ENCODE results near the gene TXK. TPM values are rescaled to one million over a fixed set of nuclear protein-coding genes. Genes with fewer than 3 reads are reported as not detected.

The TXK gene
- total RNA-seq, 2 experiments from 2014 or later: 6.4 to 7.3 TPM

DNA sequence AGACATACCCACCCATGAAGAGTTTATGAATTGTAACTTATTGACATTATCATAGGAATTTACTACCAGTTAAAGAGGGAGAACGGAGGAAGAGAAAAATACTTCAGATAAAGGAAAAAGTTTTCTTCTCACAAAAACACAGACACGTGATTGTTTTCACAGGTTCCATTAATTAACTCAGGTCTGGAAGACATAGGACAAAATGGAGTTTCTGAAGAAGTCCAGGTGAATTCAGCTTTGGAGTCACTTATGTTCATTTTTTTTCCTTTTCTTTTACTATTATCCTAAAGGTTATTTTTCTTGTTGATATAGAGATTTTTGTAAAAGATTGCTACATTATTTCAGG is 97.0 kb downstream of the TXK start:
- CTCF ChIA-PET: interaction anchor here (1.8 kb wide), 1 partner anchor 19 kb away, joined by 5 read pairs; no protein-coding TSS in a partner anchor
- POLR2A ChIA-PET: interaction anchor here (2.5 kb wide), 1 partner anchor 10 kb away, joined by 14 read pairs; no protein-coding TSS in a partner anchor

DNA sequence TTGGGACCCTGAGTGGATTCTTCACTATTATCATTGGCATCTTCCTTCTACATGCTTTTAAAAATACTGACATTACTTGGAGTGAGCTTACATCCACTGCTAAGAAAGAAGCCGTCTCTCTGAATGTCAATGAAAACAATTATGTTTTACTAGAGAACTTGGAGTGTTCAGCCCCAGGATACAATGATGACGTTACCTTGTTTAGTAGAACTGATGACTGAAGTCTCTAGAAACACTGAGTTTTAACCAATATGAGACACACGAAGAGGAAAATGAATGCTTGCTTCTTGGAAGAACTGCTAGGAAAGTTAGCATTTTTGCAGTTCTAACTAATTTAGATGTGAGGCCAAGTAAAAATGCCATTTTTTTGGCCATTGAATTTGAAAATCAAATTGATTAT is 98.1 kb downstream of the TXK start:
- POLR2A ChIA-PET: interaction anchor here (0.9 to 2.5 kb wide), 3 partner anchors 11 to 96 kb away, joined by 3 to 14 read pairs (median 3); no protein-coding TSS in a partner anchor
- CTCF ChIA-PET: interaction anchor here (1.0 to 2.1 kb wide), 4 partner anchors 11 to 94 kb away, joined by 3 to 8 read pairs (median 6); no protein-coding TSS in a partner anchor

DNA sequence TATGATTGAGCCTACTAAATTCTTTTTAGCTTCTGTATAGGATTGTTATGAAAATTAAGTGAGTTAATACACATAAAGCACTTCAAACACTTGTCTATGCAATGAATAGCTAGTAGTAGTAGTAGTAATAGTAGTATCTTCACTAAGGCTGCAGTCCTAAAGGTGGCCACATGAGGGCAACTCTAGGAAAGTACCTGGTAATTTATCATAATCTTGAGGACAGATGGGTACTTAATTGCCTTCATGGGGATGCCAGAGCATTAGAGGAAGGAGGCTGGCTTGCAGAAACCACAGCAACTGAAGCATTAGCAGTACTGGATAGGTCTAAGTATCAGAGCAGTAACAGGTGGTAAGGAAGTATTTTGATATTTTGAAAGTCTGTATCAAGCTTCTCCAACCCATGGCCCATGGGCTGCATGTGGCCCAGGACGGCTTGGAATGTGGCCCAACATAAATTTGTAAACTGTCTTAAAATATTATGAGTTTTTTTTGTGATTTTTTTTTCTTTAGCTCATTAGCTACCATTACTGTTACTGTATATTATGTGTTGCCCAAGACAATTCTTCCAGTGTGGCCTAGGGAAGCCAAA is 100.1 kb downstream of the TXK start:
- ChIA-PET CTCF (interaction anchor here (1.1 to 2.1 kb wide), 5 partner anchors 11 to 62 kb away, joined by 3 to 13 read pairs (median 5); no protein-coding TSS in a partner anchor), POLR2A (interaction anchor here (1.2 kb wide), 1 partner anchor 15 kb away, joined by 3 read pairs; no protein-coding TSS in a partner anchor)

DNA sequence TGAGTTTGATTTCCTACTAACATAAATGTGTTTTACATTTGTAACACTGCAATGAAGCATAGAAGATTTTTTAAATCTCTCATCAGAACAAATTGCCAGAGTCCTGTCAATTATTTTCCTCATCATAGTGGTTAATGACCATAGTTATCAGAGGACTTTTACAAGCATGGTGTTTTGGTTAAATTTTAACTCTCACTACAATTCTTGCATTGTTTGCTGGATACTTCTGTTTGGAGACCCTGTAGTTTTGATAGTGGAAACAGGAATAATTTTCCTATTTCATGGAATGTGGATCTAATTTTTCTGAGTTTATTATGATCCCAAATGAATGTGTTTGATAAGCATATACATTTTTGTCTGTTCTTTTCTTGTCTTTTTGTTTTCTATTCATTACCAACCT is 100.6 kb downstream of the TXK start:
- POLR2A ChIA-PET: interaction anchor here (1.2 kb wide), 1 partner anchor 14 kb away, joined by 3 read pairs; no protein-coding TSS in a partner anchor
- CTCF ChIA-PET: interaction anchor here (1.9 to 2.1 kb wide), 2 partner anchors 11 to 14 kb away, joined by 6 to 13 read pairs; no protein-coding TSS in a partner anchor

DNA sequence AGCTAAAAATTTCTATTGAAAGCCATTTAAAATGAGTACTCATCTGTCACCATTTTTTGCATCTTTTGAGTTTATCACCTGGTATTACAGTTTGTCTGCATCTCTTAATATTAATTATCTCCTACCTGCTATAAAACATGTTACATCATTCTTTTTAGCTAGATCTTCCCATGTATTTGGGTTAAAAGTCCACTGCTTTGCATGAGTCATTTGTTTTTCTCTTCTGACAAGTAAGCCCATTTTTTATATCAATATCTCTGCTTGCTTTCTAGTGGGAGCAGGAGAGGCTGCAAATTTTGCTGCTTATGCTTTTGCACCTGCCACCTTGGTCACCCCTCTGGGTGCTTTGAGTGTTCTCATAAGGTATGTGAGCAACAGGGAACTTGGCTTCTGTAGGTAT is 101.3 kb downstream of the TXK start:
- ChIA-PET POLR2A (no interaction called here), CTCF (no interaction called here)

DNA sequence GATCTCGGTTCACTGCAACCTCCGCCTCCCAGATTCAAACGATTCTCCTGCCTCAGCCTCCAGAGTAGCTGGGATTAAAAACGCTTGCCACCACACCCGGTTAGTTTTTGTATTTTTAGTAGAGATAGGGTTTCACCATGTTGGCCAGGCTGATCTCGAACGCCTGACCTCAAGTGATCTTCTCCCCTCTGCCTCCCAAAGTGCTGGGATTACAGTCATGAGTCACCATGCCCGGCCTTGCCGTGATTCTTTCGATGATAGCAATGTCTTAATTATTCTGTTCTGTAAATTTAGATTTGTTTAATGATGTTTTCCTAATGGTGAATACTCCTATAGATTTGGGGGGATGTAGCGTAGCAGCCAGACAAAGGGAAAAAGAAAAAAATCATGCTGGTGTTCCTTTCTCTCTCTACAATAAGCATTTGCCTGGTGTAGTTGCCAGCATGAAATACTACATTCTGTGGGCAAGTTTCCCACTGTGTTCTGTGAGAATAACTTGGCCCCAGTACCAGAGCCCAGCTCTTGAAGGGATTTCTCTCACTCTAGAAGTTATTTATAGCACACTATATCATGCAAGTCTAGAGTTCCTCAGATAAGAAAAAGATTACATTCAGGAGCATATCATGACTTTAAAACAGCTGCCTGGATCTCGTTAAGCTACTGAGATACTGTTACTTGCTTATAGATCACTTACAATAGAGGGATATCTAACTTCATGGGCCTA is 102.1 kb downstream of the TXK start:
- ChIA-PET POLR2A (no interaction called here), CTCF (no interaction called here)

DNA sequence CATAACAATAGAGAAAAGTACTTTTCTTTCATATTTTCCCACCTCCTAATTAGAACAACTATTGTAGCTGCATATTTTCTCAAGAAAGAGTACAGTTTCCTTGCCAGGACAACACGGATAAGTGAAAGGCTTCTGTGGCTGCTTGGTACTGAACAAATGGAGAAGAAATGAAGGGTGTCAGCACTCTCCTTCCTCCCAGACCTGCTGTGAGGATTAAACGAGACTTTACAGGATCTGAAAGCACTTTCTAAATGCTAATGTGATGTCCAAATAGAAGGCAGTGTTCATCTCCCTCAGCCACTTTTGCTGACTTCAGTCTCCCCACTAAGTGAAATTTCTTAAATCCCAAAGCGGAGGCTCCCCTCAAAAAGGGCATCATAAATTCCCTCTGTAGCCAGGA is 103.6 kb downstream of the TXK start:
- ChIA-PET POLR2A (no interaction called here), CTCF (no interaction called here)

DNA sequence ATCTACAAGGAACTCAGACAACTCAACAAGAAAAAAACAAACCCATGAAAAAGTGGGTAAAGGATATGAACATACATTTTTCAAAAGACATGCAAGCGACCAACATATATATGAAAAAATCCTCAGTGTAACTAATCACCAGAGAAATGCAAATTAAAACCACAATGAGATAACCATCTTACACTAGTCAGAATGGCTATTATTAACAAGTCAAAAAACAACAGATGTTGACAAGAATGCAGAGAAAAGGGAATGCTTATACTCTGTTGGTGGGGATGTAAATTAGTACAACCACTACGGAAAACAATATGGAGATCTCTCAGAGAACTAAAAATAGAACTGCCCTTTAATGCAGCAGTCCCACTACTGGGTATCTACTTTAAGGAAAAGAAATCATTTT is 105.4 kb downstream of the TXK start:
- CTCF ChIA-PET: no interaction called here
- POLR2A ChIA-PET: no interaction called here

DNA sequence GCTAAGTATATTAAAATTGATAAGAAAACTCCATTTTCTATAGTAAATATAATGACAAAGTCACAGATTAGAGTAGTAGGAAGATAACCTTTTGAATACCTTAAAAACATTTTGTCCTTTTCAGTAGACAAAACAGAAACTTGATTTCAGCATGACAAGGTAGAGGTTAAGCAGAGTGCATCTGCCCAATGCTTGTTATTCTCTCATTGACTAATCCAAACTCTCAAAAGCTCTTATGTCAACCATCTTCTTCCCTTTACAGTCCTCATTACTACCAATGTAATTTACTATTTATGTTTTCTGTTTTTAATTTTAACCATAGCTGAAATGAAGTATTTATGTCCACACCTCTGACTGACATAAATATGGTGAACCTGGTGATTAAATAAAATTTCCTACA is 106.4 kb downstream of the TXK start:
- CTCF ChIA-PET: no interaction called here
- POLR2A ChIA-PET: interaction anchor here (0.5 kb wide), 1 partner anchor 275 kb away, joined by 6 read pairs; no protein-coding TSS in a partner anchor

DNA sequence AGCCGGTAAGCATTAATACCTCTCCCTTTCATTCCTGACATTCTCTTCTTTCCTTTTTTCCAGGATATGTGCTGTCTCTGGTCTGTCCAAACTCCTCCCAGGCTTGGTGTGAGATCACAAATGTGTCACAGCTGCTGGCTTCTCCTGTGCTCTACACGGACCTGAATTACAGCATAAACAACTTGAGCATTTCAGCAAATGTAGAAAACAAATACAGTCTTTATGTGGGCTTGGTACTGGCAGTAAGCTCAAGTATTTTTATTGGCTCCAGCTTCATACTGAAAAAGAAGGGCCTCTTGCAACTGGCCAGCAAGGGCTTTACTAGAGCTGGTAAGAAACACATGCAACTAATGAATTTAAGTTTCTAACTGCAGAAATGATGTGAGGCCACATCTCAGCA is 109.0 kb downstream of the TXK start:
- POLR2A ChIA-PET: no interaction called here

DNA sequence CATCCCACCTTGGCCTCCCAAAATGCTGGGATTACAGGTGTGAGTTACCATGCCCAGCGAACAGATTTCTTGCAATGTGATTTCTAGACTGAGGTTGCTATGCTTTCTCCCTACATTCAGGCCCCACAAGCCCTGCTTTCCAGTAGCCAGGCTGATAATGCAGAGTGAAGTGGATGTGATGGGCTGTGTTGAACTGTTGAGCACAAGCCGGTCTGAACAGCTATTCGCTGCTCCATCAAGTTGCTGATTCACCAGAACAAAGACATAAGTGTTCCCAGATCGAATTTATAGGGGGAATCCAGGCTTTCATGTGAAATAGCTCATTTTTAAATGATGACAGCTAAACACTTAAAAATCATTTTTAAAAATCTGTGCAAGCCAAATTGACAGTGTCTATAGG is 109.5 kb downstream of the TXK start:
- POLR2A ChIA-PET: no interaction called here
- CTCF ChIA-PET: no interaction called here

More for the DNA sequence above, 109.0 kb downstream of the TXK start:
- CTCF ChIA-PET: no interaction called here

DNA sequence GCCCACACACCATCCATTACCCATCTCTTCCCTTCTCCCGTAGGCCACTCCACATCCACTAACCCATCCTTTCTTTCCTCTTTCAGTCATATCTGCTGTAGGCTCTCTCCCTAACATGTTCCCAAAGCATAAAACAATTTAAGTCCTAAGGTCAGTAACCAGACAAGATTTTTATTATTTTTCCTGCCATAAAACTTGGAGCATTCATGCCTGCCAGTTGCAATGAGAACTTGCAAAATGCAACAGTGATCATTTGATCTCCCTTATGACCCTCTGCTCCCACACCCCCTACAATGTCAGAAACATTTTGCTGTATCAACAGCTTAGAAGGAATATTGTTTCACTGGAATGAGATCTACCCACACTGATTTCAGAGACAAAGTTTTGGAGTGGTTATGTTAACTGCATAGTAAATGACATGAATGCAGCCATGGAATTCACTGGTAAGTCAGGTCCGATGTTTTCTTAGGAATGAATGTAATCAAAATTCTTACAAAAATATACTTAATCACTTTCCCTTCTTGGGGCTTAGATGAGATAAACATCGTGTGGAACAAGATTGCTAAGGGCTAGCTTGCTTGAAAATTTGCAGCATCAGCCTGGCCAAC is 111.8 kb downstream of the TXK start:
- ChIA-PET POLR2A (no interaction called here), CTCF (no interaction called here)

DNA sequence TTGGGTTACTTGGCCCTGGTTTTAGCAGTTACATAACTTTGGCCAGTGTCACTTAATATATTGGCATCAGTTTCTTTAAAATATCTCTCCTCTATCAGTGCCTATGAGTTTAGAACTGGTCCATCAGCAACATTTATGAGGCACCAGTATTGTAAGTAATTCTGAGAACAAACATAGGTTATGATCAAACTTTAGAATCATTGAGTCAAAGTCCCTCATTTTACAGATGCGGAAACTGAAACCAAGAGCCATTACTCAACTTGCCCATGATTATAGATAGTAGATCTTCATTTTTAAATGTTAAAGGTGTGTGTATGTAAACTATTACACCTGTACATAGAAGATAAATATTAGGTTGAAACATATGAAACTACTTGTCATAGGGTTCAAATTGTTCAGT is 113.0 kb downstream of the TXK start:
- POLR2A ChIA-PET: no interaction called here
- CTCF ChIA-PET: no interaction called here

DNA sequence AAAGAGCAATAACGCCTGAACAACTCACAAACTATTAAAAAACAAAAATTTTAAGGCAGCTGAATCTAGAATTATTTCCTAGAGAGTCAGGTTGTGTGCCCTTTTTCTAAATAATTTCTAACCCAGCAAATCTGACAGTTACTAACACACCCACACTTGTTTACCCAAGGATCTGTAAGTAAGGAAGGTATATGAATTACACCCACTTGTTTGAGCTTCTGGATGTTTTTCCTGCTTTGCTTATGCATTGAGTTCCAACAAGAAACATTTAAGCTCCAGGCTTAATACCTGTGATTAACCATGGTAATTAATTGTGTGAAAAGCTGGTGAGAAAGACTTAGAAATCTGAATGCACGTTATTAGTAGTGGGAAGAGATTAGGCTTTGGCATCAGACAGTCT is 115.9 kb downstream of the TXK start:
- ChIA-PET CTCF (interaction anchor here (1.0 to 2.8 kb wide), 4 partner anchors 16 to 47 kb away, joined by 3 to 13 read pairs (median 4); no protein-coding TSS in a partner anchor), POLR2A (no interaction called here)

DNA sequence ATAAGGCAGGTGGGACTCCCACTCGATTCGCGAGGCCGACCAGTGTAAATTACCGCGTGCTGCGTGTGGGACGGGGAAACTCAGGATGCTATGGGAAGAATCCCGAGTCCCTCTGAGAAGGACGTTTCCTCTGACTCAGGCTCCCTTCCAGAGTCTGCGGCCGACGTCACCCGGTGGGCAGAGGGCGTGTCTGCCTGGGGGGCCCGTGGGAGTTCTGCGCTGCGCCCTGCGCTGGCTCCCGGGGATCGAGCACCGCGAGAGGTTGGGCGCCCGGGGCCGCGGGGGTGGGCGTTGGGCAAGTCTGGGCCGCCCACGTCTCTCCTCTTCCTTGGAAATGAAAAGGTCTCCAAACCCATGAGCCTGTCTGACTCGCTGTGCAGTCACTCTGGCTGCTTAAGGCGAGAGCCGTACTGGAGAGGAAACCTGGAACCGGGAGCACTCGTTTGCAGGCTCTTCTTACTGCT is 116.9 kb downstream of the TXK start:
- ChIA-PET POLR2A (no interaction called here), CTCF (interaction anchor here (1.1 kb wide), 1 partner anchor 74 kb away, joined by 3 read pairs; no protein-coding TSS in a partner anchor)

Other genes starting within 250 kb of the TXK start
- 10 to 100 TPM; 11.1 to 12.5 TPM for gene NFXL1, start 219.7 kb downstream of the TXK start, total RNA-seq
- under 1 TPM in 1 of 2 experiments, not detected in 1; 0.38 TPM for gene CNGA1, start 117.6 kb downstream of the TXK start, total RNA-seq
- gene NIPAL1, start 117.5 kb downstream of the TXK start, total RNA-seq: 1 to 10 TPM in 1 of 2 experiments, under 1 TPM in 1; 0.82 to 1.2 TPM
- gene TEC, start 135.6 kb upstream of the TXK start, total RNA-seq: 1 to 10 TPM; 1.7 to 2.2 TPM
- 10 to 100 TPM; 73.9 to 79.1 TPM for gene SLAIN2, start 207.3 kb upstream of the TXK start, total RNA-seq